ENCODE results near the gene RFC3.

DNA sequence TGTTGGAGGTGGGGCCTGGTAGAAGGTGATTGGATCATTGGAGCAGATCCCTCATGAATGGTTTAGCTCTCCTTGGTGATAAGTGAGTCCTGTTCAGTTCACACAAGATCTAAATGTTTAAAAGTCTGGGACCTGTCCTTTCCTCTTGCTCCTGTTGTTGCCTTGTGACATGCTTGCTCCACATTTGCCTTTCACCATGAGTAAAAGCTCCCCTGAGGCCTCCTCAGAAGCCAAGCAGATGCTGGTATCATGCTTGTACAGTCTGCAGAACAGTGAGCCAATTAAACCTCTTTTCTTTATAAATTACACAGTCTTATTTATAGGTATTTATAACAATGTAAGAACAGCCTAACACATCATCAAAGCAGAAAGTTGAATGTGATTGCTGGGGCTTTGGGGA is 24.2 kb upstream of the RFC3 start:
- TF ChIP-seq, protein P1, sequence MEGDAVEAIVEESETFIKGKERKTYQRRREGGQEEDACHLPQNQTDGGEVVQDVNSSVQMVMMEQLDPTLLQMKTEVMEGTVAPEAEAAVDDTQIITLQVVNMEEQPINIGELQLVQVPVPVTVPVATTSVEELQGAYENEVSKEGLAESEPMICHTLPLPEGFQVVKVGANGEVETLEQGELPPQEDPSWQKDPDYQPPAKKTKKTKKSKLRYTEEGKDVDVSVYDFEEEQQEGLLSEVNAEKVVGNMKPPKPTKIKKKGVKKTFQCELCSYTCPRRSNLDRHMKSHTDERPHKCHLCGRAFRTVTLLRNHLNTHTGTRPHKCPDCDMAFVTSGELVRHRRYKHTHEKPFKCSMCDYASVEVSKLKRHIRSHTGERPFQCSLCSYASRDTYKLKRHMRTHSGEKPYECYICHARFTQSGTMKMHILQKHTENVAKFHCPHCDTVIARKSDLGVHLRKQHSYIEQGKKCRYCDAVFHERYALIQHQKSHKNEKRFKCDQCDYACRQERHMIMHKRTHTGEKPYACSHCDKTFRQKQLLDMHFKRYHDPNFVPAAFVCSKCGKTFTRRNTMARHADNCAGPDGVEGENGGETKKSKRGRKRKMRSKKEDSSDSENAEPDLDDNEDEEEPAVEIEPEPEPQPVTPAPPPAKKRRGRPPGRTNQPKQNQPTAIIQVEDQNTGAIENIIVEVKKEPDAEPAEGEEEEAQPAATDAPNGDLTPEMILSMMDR (IDR thresholded peaks at IDR 0.05) = no peak
- no peak for TF ChIP-seq POLR2A (IDR thresholded peaks at IDR 0.05)

Measured in Peyer's patch (tissue), 4 donors.